GM19395 (cell line): ENCODE results near the gene ITGB1BP1.

Experiments used
- ATAC-seq: cut with Tn5 transposase; IDR thresholded peaks from one replicate; pipeline ENCODE4 v1.9.1; 2021; ENCODE audit warnings: mild to moderate bottlenecking, moderate library complexity; ENCODE audit not compliant: unreplicated experiment

Gene ITGB1BP1

GRCh38 chr2:9354318-9354717, 69.0 kb downstream of the ITGB1BP1 start:
- ATAC-seq: no peak
